ENCODE measurements around the gene RASA1. TPM values are rescaled to one million over a fixed set of nuclear protein-coding genes. Genes with fewer than 3 reads are reported as not detected.

RASA1 gene
- total RNA-seq: 22.6 and 32.3 TPM in 2 replicates

GRCh38 chr5:87267574-87268125, at the start of gene RASA1:
Gene RASA1 (plus strand): TSS chr5:87267883. CDS start chr5:87268452, 569 bp downstream.
- H3K36me3 ChIP-seq (ENCODE audit: control insufficient read depth, insufficient read depth, low read length): no peaks in the 10 kb centered on the region
- no peaks in the 10 kb centered on the region for H3K27me3 ChIP-seq (ENCODE audit: control insufficient read depth, insufficient read depth, low read length)
- FAIRE-seq (no peak), DNase-seq (ENCODE audit: low read depth) (peak; percentile 85)
- TF ChIP-seq, protein P1, sequence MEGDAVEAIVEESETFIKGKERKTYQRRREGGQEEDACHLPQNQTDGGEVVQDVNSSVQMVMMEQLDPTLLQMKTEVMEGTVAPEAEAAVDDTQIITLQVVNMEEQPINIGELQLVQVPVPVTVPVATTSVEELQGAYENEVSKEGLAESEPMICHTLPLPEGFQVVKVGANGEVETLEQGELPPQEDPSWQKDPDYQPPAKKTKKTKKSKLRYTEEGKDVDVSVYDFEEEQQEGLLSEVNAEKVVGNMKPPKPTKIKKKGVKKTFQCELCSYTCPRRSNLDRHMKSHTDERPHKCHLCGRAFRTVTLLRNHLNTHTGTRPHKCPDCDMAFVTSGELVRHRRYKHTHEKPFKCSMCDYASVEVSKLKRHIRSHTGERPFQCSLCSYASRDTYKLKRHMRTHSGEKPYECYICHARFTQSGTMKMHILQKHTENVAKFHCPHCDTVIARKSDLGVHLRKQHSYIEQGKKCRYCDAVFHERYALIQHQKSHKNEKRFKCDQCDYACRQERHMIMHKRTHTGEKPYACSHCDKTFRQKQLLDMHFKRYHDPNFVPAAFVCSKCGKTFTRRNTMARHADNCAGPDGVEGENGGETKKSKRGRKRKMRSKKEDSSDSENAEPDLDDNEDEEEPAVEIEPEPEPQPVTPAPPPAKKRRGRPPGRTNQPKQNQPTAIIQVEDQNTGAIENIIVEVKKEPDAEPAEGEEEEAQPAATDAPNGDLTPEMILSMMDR (IDR thresholded peaks at IDR 0.05; ENCODE audit: insufficient read depth, low read length, severe bottlenecking): no peak
- peak within 1 kb of the TSS; percentile 68 for H3K4me3 ChIP-seq (ENCODE audit: low read depth, low read length)

GRCh38 chr5:87229780-87230179, 37.9 kb upstream of the RASA1 start:
- no peak overlapping the region for H3K4me3 ChIP-seq (ENCODE audit: low read depth, low read length)
- DNase-seq (ENCODE audit: low read depth): peak; percentile 42
- TF ChIP-seq, protein P1 (IDR thresholded peaks at IDR 0.05; ENCODE audit: insufficient read depth, low read length, severe bottlenecking): no peak
- FAIRE-seq: no peak
- no peaks in the 10 kb centered on the region for H3K27me3 ChIP-seq (ENCODE audit: control insufficient read depth, insufficient read depth, low read length)
- no peaks in the 10 kb centered on the region for H3K36me3 ChIP-seq (ENCODE audit: control insufficient read depth, insufficient read depth, low read length)

DNA sequence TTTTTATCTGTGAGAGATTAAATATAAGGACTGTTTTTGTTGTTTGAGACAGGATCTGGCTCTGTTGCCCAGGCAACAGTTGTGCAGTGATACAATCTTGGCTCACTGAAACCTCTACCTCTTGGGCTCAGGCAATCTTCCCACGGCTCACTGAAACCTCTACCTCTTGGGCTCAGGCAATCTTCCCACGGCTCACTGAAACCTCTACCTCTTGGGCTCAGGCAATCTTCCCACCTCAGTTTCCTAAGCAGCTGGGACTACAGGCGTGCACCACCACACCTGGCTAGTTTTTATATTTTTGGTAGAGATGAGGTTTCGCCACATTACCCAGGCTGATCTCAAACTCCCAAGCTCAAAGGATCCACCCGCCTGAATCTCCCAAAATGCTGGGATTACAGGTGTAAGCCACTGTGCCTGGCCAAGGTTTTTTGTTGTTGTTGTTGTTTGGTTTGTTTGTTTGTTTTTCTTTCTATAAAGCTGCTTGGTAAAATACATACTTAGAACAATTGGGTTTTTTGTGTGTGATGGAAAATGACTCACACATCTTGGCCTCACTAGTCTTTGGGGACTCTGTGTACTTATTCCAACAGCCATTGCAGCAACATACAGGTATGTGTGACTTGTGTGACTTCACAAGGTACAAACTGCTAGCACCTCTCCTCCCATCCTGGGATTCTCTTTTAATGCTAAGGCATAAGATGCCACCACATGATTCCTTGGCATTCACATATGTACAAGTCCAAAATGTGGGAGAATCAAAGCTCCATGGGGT, 36.5 kb upstream of the RASA1 start:
- Histone ChIP-seq H3K4me3 (ENCODE audit: low read depth, low read length) (no peak overlapping the region), H3K27me3 (ENCODE audit: control insufficient read depth, insufficient read depth, low read length) (no peaks in the 10 kb centered on the region), H3K36me3 (ENCODE audit: control insufficient read depth, insufficient read depth, low read length) (no peaks in the 10 kb centered on the region)
- TF ChIP-seq, protein P1 (IDR thresholded peaks at IDR 0.05; ENCODE audit: insufficient read depth, low read length, severe bottlenecking): no peak
- peak; percentile 15 for DNase-seq (ENCODE audit: low read depth)
- FAIRE-seq: no peak

DNA sequence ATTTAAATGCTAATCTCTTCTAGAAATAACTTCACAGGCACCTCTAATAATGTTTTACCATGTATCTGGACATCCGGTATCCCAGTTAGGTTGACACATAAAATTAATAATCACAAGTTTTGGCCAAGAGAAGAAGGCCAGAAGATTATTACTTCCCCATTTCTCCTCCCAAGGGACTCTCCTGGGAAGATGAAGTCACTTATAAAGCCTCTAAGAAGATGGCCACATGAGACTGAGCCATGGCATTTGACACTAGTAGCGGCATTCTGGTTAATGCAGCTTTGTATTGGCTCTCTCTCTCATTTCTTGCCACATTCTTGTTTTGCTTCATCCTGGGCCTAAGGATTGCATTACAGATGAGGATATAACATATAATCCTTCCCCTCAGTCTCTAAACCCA, 34.5 kb upstream of the RASA1 start:
- DNase-seq (ENCODE audit: low read depth) (no peak), FAIRE-seq (no peak)
- no peaks in the 10 kb centered on the region for H3K27me3 ChIP-seq (ENCODE audit: control insufficient read depth, insufficient read depth, low read length)
- H3K36me3 ChIP-seq (ENCODE audit: control insufficient read depth, insufficient read depth, low read length): no peaks in the 10 kb centered on the region
- TF ChIP-seq, protein P1 (IDR thresholded peaks at IDR 0.05; ENCODE audit: insufficient read depth, low read length, severe bottlenecking): no peak
- H3K4me3 ChIP-seq (ENCODE audit: low read depth, low read length): no peak overlapping the region

GRCh38 chr5:87241555-87241954, 26.1 kb upstream of the RASA1 start:
- no peak for DNase-seq (ENCODE audit: low read depth)
- no peak for FAIRE-seq
- no peaks in the 10 kb centered on the region for H3K36me3 ChIP-seq (ENCODE audit: control insufficient read depth, insufficient read depth, low read length)
- TF ChIP-seq, protein P1 (IDR thresholded peaks at IDR 0.05; ENCODE audit: insufficient read depth, low read length, severe bottlenecking): no peak
- H3K27me3 ChIP-seq (ENCODE audit: control insufficient read depth, insufficient read depth, low read length): no peaks in the 10 kb centered on the region
- no peak overlapping the region for H3K4me3 ChIP-seq (ENCODE audit: low read depth, low read length)

Data from bronchial epithelial cell (primary cell).